GM19452 (cell line): ENCODE results near the gene GOSR1.
A peak's percentile ranks its signal among the peaks of the same experiment; 100 is the strongest.
"Not testable (repeated sequence)": the region's sequence is repeated elsewhere in the genome, so short reads cannot be mapped to it uniquely, and the experiment has no call there.

ENCODE experiments used
- ATAC-seq: cut with Tn5 transposase; IDR thresholded peaks from one replicate; pipeline ENCODE4 v1.9.1; 2021; ENCODE audit not compliant: unreplicated experiment

GOSR1 gene

DNA sequence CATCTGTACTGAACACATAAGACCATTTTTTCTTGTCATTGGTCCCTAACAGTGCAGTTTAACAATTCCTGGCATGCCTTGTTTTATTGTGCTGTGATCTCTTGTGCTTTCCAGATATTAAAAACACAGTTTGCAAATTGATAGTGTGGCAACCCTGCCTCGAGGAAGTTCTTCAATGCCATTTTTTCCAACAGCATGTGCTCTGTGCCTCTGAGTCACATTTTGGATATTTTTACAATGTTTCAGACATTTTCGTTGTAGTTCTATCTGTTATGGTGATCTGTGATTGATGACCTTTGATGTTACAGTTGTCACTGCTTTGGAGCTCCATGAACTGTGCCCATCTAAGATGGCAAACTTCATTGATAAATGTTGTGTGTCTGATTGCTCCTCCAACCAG lies 66.2 kb downstream of the GOSR1 start:
- ATAC-seq, result no peak

DNA sequence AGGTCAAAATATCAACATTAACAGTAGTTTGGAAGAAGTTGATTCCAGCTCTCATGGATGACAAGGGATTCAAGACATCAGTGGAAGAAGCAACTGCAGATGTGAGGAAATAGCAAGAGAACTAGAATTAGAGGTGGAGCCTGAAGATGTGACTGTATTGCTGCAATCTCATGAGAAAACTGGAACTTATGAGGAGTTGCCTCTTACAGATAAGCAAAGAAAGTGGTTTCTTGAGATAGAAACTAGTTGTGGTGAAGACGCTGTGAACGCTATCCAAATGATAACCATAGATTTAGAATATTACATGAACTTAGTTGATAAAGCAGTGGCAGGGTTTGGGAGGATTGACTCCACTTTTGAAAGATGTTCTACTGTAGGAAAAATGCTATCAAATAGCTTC lies 67.8 kb downstream of the GOSR1 start:
- no peak for ATAC-seq

DNA sequence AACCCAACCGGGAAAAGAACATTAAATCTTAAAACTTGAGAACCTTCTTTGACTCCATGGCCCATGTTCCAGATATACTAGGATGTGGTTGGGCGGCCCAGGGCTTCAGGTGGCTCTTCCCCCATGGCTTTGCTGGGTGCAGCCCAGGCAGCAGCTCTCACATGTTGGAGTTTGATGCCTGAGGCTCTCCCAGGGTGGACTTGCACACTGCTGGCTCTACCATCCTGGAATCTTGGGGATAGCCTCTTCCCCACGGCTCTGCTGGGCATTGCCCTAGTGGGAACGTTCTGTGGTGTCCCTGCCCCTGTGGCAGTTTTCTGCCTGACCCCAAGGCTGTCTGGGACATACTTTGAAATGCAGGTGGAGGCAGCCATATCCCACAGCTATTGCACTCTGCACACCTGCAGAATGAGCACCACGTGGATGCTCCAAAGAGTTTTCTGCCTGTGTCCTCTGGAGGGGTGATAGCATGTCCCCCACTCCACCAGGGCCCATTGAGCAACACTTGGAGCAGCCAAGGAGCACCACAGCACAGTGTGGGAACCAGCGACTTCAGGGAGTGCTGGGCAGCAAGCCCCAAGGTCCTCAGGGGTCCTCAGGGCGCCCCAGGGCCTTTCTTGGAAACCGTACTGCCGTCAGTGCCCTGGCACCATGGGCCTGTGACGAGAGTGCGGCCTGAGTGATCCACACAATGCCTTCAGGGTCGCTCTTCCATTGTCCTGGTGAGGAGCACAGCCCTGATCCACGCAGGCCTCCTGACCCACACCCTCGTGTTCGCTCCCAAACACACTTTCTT lies 70.8 kb downstream of the GOSR1 start:
- no peak for ATAC-seq

DNA sequence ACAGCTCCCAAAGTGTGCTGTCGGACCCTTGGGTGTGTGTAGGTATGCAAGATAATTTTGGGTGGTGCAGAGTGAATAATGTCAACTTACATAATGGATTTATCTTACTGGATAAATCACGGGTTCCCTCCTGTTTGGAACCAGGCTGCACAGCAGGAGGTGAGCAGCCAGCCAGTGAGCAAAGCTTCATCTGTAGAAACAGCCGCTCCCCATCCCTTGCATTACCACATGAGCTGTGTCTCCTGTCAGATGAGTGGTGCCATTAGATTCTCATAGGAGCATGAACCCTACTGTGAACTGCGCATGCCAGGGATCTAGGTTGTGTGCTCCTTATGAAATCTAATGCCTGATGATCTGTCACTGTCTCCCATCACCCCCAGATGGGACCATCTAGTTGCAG lies 72.0 kb downstream of the GOSR1 start:
- not testable (repeated sequence) for ATAC-seq

- no peak for ATAC-seq
These were observed 72.8 kb downstream of the GOSR1 start for GRCh38 chr17:30549864-30550511.

DNA sequence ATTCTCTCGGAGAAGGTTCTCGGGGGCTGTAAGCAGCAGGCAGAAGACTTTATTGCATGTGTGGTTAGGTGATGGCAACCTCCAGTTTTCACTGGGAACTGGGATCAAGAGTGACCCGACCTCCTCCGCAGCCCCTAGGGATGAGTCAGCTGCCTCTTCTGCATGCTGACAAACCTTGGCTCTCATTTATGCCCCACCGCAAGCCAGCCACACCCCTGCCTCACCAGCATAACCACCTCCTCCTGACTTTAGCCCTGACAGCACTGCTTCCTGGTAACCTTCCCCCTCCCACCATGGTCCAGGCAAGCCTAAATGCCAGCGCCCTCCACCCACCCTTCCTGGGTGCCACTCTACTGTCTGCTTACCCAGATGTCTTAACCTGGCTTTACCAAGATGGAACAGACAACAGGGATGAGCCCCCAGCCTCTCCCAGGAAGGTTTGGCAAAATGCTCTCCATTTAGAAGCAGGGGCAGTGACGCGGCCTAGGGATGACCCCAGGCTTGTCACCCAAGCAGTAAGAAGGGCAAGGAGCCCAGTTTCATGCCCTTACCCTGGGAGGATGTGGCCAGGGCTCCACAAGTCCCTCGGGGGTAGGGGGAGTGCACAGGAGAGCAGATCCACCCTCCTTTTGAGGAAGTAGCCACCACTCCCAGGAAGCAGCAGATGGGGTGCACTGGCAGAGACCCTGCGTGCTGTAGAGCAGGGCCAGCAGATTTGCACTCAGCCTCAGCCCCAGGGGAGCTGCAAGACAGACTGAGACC lies 73.5 kb downstream of the GOSR1 start:
- ATAC-seq, result peak; percentile 74

DNA sequence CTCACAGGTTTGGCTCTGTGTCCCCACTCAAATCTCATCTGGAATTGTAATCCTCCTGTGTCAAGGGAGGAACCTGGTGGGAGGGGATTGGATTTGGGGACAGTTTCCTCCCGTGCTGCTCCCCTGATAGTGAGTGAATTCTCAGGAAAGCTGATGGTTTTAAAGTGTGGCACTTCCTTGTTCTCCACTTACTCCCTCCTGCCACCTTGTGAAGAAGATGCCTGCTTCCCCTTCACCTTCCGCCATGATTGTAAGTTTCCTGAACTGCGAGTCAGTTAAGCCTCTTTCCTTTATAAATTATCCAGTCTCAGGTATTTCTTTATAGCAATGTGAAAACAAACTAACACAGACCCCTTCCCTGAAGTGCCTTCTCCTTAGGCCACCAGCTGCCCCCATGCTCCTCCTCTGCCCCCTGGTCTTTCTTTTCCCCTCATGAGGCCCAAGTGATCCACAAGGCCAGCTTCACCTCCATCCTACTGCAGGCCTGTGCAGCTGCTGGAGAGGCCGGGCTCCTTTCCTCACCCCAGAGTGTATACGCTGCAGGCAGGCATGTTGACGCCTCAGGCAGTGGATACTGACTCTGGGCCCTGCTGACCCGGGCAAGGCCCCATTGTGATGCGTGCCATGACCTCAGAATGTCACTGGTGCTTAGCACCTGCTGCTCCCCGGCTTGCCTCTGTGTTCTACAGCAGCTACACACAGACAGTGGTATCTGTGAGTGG lies 74.2 kb downstream of the GOSR1 start:
- not testable (repeated sequence) for ATAC-seq

DNA sequence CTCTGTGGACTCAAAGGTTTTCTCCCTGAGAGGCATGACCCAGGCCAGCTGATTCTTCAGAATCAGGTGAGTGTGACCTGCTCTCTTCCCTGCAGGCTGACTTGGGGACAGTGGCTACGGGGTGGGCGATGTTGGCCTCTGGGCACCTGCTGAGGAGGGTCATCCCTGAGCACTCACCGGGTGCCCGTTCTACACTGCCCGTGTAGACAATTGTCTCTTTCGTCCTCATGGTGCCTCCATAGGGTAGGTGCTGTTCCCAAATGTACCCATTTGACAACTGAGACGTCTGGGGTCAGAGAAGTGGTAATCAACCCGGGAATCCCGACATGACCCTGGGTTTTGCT lies 74.8 kb downstream of the GOSR1 start:
- no peak for ATAC-seq

DNA sequence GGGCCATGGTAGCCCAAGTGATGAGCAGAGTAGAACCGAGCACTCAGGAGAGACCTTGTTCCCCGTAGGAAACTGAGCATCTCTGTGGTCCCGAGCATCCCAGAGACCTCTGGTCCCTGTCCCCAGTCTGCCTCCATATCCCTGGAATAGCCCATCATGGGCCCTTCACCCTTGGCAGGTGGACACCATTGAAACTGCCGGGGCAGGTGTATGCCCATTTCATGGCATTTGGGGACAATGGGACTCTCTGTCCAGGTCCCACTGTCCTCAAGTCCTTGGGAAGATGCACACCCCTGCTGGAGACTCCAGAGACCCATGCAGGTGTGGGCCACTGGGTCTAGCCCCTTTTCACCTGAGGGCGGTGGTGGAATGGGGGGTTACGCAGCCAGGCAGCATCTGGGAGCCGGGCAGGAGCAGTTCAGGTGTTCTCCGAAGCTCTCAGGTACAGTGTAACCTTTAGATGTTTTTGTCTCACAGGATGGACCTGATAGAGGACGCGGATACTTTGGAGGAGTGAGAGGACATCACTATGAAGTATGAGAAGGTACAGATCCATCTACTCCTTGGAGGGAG lies 75.9 kb downstream of the GOSR1 start:
- no peak for ATAC-seq

- not testable (repeated sequence) for ATAC-seq
These were observed 76.7 kb downstream of the GOSR1 start for GRCh38 chr17:30553823-30554440.

DNA sequence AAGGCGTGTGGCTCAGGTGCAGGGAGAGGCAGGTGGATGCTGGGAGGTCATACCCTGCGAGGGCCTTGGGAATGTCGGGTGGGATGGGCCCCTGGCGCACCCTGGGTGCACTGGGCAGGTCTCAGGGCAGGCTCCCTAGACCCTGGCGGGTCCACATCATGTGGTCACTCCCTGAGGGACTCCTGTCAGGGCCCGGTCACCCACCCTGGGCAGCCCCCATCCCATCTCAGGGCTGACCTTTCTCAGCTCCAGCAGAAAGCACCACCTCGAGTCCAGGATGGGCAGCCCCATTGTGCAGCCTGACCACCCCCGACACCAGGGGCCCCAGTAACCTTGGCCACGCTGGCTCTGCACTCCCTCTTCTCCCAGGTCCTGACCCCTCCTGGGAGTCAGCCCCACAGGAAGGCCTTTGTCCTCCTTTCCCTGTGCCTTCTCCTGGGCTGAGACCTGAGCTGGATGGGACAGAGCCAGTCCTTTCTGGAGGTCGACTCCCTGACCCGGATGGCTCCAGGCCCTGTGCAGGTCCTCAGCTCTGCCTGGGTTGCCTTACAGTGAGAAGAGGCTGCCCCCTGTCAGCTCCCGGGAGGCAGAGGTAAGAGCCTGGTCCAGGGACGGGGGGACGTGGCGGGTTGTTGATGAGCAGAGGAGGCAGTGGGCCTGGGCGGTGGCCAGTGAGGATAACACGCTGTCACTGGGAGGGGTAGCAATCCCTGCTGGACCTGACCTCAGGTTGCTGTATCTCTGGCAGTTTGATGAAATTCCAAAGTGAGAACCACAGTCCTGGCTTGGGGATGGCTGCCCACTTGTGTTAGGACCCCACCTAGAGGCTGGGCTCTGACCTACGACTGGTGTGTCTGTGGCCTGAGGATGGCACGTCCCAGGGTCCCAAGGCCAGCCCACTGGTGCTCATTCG lies 77.9 kb downstream of the GOSR1 start:
- ATAC-seq, result no peak

DNA sequence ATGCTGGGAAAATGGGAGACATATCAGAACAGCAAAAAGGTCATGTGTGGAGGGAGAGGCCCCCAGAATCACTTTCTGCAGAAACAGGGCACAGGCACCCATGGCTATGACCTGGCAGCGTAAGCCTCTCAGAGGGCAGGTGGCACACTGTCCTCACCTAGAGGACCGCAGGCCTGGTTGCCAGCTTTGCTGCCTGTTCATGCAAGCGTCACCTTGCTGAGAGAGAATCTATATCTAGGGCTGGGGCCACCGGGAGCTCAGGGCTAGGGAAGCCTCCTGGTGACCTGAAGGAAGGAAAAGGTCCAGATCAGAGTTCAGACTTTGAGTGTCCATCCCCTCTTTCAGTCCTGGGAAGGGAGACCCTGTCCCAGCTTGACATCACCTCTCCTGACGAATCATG lies 78.7 kb downstream of the GOSR1 start:
- no peak for ATAC-seq

GRCh38 chr17:30556374-30557332 lies 79.4 kb downstream of the GOSR1 start:
- no peak for ATAC-seq

DNA sequence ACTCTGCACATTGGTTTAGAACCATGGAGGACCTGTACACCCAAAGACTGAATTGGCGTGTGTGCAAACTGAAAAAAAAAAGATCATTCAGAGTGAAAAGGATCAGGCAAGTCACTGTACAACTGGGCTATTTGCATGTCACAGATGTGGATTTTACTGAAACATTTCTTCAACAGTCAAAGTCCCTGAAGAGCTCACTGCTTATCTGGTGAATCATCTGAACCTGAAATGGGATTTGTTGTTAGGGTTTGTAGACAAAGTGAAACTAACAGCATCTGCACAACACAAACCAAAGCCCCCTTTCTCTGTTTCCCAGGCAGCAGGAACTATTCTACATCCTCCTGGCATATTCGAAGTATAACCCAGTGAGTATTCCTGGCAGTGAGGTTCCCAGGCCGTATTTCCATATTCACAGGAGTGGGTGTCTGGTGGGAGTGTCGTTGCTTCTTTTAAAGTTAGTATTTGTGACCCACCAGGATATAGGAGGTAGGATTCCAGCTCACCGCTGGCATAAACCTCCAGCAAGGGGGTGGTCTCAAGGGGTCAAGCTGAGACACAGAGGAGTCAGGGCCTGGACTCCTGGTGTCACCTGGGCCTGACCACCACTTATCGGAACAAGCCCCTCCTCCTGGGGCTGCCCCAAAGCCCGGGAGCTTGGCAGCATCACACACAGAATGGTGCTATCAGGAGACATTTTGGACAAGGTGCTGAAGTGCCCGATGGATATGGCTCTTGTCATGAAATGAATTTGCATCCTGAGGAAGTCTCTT lies 80.9 kb downstream of the GOSR1 start:
- no peak for ATAC-seq

DNA sequence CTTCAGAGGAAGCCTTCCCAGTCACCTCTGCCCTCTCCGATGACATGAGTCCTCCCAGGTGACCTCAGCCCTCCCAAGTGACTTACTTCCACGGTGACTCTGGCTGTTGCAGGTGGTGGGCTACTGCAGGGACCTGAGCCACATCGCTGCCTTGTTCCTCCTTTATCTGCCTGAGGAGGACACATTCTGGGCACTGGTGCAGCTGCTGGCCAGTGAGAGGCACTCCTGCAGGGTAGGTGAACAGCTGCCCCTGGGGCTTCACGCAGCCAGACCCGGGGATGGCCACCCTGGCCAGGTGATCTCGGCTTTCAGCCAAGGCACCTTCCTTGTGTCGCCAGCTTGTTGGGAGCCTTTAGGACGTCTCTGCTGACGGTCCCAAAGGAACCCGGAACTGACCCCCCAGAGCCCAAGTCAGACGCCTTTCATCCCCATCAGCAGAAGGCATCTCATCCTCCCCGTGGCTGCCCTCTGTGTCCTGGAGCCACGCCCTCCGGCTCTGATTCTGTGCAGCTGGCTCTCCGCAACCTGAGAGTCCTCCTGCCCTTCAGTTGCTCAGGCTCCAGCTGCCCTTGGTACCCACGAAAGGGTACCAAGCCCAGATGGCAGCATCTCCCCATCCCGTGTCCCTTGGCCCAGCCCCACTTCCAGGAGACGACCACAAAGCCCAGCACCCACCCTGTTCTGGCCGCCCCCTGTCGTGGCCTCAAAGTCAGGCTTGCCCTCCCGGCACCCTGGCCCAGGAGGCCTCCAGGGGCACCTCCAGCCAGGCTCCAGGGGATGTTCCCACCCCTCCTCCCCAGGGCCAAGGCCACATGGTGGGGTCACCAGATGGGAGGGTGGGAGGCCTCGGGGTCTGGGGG lies 81.7 kb downstream of the GOSR1 start:
- ATAC-seq, result no peak

GRCh38 chr17:30559656-30560055 lies 82.4 kb downstream of the GOSR1 start:
- ATAC-seq, result no peak
